Endothelial cell of umbilical vein (primary cell): ENCODE data around the gene RDM1.

Experiments
- POLR2A ChIP-seq: IDR thresholded peaks from 2 replicates; pipeline ENCODE4 v1.6.1; 2012; ENCODE audit warnings: low read depth, mild to moderate bottlenecking, control low read depth, low read length
- TF ChIP-seq, protein P1 (sequence below), 2 donors: IDR thresholded peaks; 1 replicate in 1 of 2; 2 replicates in 1 of 2; pipeline ENCODE4 v1.5.1; 2011; ENCODE audit warnings: low read length in 2 of 2, mild to moderate bottlenecking in 2 of 2, moderate library complexity in 2 of 2, control low read depth in 1 of 2, inconsistent platforms in 1 of 2, low read depth in 1 of 2; ENCODE audit not compliant: insufficient read depth in 1 of 2; ENCODE audit errors: extremely low read depth in 1 of 2
- TF ChIP-seq, protein P2 (sequence below): IDR thresholded peaks from 2 replicates; pipeline ENCODE4 v1.6.1; 2011; ENCODE audit not compliant: insufficient read depth, insufficient read length

DNA sequence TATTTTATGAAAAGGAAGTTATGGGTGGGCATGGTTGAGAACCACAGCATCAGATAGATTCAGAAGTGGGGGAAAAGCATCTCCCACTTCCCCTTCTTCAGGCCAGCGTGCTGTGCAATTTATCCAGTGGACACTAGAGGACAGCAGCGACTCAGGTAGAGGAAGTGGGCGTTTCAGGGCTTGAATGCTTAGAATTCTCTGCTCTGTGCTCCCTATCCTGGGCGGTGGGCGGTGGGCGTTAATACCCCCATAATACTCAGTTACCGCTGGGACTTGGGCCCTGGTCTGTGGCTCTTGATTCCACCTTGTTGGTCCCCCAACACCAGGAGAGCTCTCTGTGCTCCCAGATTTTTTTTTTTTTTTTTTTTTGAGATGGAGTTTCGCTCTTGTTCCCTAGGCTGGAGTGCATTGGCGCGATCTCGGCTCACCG lies 16.6 kb upstream of the RDM1 start:
- no peak for TF ChIP-seq POLR2A
- TF ChIP-seq, protein P1, sequence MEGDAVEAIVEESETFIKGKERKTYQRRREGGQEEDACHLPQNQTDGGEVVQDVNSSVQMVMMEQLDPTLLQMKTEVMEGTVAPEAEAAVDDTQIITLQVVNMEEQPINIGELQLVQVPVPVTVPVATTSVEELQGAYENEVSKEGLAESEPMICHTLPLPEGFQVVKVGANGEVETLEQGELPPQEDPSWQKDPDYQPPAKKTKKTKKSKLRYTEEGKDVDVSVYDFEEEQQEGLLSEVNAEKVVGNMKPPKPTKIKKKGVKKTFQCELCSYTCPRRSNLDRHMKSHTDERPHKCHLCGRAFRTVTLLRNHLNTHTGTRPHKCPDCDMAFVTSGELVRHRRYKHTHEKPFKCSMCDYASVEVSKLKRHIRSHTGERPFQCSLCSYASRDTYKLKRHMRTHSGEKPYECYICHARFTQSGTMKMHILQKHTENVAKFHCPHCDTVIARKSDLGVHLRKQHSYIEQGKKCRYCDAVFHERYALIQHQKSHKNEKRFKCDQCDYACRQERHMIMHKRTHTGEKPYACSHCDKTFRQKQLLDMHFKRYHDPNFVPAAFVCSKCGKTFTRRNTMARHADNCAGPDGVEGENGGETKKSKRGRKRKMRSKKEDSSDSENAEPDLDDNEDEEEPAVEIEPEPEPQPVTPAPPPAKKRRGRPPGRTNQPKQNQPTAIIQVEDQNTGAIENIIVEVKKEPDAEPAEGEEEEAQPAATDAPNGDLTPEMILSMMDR (IDR thresholded peaks at IDR 0.05; ENCODE audit: extremely low read depth in 1 of 2, insufficient read depth in 1 of 2, low read depth in 1 of 2, low read length in 2 of 2), result peak; percentile 64 to 82
- TF ChIP-seq, protein P2, sequence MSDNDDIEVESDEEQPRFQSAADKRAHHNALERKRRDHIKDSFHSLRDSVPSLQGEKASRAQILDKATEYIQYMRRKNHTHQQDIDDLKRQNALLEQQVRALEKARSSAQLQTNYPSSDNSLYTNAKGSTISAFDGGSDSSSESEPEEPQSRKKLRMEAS, result no peak
